T47D (cell line): ENCODE measurements around the gene FCER1G.

Source experiments
- DNase-seq, 2 experiments: peaks; one replicate each; pipeline versions ENCODE4 v3.0.0 to v3.0.0-alpha.2; 2011 to 2012; ENCODE audit warnings: low read depth in 1 of 2, low spot score in 1 of 2
- JUND ChIP-seq: IDR thresholded peaks from 2 replicates; pipeline ENCODE4 v1.6.1; 2012; ENCODE audit warnings: low read depth
- in situ Hi-C: cut with HindIII; loops from 2 replicates; pipeline ENCODE4 v1.10.0; 2016; ENCODE audit warnings: low sequenced_read_pairs, low pct_unique_long_range_greater_than_20kb

The FCER1G gene

DNA sequence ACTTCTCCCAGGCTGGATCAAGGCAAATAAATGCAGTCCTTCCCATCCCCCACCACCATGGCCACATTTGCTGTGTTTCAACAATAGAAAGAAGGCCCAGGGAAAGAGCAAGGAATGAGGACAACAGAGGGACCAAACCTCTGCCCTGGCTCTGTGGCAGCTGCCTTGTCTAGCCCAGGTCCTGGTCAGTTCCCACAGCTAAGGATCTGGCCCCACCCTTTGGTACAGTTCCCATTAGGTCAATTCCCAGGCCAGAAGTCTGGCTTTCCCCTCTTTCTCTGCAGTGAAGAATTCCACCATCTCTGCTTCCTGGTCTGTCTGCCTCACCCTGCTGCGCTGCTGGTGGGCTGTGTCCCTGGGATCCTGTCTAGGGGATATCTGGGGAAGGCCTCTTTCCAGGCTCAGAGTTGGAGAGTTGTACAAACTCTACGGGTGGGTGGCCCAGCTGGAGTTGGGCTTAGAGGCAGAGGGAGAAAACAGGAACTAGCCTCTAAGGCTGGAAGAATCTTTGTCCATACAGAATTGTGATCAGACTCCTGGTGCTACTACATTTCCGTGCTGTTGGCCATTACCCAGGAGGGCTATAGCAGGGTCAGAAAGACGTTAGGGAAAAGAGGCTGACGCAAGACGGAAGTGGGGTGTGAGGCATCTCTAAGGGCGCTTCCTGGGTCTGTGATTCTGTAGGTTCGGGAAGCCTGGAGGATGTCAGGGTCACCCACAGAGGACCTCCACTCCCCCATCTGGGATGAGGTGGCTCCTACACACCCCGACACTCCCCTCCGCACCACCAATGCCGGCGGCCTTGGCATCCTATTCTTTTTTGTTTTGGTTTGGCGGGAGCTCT, 13.9 kb upstream of the FCER1G start:
- in situ Hi-C loops, result no loop called here
- no peak for DNase-seq
- TF ChIP-seq JUND, result no peak

- no peak for TF ChIP-seq JUND
- DNase-seq, result peak; percentile 90 to 100
- in situ Hi-C loops, result no loop called here
Measured at GRCh38 chr1:161201836-161202712, 13.0 kb upstream of the FCER1G start, which contains the start of gene NDUFS2. TSS of gene NDUFS2 (plus strand) at chr1:161202367. CDS start at chr1:161202386, 19 bp downstream.

- in situ Hi-C loops, result no loop called here
- DNase-seq, result no peak
- TF ChIP-seq JUND, result no peak
Measured at GRCh38 chr1:161206411-161207140, 8.5 kb upstream of the FCER1G start.

GRCh38 chr1:161207173-161207572, 7.9 kb upstream of the FCER1G start:
- no peak for TF ChIP-seq JUND
- no peak for DNase-seq
- in situ Hi-C loops, result no loop called here

DNA sequence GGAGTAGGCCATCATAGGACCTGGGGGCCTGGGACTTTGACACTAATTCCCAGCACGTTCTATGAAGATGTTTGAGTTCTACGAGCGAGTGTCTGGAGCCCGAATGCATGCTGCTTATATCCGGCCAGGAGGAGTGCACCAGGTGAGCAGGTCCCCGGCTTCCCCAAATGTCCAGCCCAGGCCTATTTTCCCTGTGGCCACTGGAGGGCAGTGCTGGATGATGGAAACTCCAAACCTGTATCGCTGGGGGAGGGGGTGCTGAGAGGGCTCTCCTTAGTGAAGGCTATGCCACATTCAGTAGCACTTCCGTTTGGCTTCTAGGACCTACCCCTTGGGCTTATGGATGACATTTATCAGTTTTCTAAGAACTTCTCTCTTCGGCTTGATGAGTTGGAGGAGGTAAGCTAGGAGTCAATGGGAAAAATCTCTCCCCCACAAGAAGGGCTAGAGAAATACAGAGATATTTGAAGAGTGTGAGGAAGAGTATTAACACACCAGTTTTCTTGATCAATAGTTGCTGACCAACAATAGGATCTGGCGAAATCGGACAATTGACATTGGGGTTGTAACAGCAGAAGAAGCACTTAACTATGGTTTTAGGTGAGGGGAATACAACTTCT, 5.2 kb upstream of the FCER1G start:
- in situ Hi-C loops, result no loop called here
- peak; percentile 69 to 91 for DNase-seq
- TF ChIP-seq JUND, result no peak

DNA sequence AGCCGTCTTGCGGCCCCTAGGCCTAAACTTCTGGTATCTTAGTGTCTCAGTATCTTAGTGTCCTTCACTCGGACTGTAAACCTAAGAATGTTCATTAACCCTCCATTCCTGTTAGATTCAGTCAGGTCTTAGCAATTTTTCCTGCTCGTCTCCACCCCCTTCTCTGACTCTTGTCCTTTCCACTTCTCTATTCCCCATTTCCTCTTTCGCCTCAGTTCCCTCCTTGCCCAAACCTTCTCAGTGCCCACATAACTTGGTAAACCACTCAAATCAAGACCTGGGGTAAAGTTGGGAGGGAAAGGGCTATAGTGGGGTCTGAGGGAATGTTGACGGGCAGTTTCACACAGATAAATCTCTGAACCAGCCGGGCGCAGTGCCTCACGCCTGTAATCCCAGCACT, 726 bp upstream of the FCER1G start:
- in situ Hi-C loops, result no loop called here
- TF ChIP-seq JUND, result no peak
- DNase-seq, result no peak

- in situ Hi-C loops, result no loop called here
- TF ChIP-seq JUND, result no peak
- no peak for DNase-seq
Measured at GRCh38 chr1:161216945-161217712, 2.0 kb downstream of the FCER1G start.

DNA sequence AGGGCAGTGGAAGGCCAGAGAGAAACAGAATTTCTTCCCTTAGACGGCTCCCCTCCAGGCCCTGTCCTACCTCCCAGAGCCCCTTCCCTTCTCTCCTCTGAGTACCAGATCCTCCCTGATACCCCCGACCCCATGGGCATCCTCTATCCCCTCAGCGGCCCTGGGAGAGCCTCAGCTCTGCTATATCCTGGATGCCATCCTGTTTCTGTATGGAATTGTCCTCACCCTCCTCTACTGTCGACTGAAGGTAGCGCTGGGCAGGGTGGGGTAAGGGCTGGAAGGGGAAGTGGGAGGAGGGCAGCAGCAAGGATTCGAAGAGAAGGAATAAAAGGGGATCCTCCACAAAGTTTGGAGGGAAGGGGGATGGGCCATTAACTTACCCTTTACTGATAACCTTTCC, 2.7 kb downstream of the FCER1G start:
- DNase-seq, result no peak
- in situ Hi-C loops, result no loop called here
- no peak for TF ChIP-seq JUND

GRCh38 chr1:161218301-161219077, 3.4 kb downstream of the FCER1G start:
- in situ Hi-C loops, result no loop called here
- no peak for TF ChIP-seq JUND
- no peak for DNase-seq

DNA sequence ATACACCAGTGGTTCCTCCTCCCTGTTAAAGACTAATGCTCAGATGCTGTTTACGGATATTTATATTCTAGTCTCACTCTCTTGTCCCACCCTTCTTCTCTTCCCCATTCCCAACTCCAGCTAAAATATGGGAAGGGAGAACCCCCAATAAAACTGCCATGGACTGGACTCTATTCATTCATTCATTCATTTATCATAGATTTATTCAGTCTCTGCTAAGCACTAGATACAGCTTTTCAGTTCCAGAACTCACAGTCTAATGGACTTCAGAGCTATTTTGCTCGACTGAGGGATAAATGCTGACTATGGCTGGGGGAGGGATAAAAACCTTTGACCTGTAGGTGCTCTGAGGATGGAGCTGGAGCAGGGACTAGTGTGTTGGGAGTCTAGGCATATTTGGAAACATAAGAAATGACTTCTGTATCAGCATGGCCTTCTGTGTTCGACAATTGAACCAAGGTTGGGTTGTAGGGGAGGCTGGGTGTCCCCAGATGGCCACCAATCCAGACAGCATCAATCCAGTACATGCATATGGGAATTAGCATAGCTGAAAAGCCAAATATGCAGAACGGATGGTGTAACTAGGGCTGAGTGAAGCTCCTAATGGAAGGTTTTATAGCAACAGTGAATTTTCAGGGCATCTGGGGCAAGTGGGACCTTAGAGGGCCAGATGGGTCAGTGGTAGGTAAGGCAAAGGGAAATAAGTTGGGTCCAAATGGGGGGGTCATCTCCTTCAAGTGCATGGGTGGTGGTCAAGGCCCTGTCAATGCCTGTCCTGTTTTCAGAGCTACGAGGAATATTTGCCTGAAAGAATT, 4.2 kb downstream of the FCER1G start:
- in situ Hi-C loops, result no loop called here
- no peak for DNase-seq
- TF ChIP-seq JUND, result no peak
